Measurements from ENCODE around the gene ITGB3. TPM values are rescaled to one million over a fixed set of nuclear protein-coding genes. Genes with fewer than 3 reads are reported as not detected.
A peak's percentile ranks its signal among the peaks of the same experiment; 100 is the strongest.

ITGB3 gene
- total and polyA plus RNA-seq, 9 of the 15 experiments (the other 6 are each of a cell fraction or from before 2014, with no cell fraction given), result 0.08 to 2.6 (median 0.62) TPM; not detected in 1

- TF ChIP-seq MAFG (tag; conservative IDR thresholded peaks at IDR 0.05) (peak; percentile 76), CBX2 (IDR thresholded peaks at IDR 0.05; ENCODE audit: insufficient read depth, low read length, poor library complexity, severe bottlenecking) (no peak), AFF4 (CRISPR knock-in tag; IDR thresholded peaks at IDR 0.05) (no peak), ZFPM2 (CRISPR knock-in tag; IDR thresholded peaks at IDR 0.05) (no peak), BCLAF1 (IDR thresholded peaks at IDR 0.05; ENCODE audit: borderline replicate concordance in 1 of 2, control insufficient read depth in 1 of 2, low read depth in 2 of 2, low read length in 1 of 2) (no peak), TCF15 (CRISPR knock-in tag; IDR thresholded peaks at IDR 0.05) (no peak), ZNF717 (CRISPR knock-in tag; IDR thresholded peaks at IDR 0.05) (no peak), DMBX1 (CRISPR knock-in tag; IDR thresholded peaks at IDR 0.05; ENCODE audit: borderline replicate concordance) (no peak), MAFF (IDR thresholded peaks at IDR 0.05; ENCODE audit: low read length) (peak; percentile 80), CAMTA2 (CRISPR knock-in tag; conservative IDR thresholded peaks at IDR 0.05) (no peak), C11orf30 (IDR thresholded peaks at IDR 0.05; ENCODE audit: low read depth) (peak; percentile 84), SIN3A (IDR thresholded peaks at IDR 0.05; ENCODE audit: borderline replicate concordance in 2 of 2, control insufficient read depth in 1 of 2, low read depth in 2 of 2, low read length in 2 of 2) (no peak), KDM2B (CRISPR knock-in tag; IDR thresholded peaks at IDR 0.05) (no peak), EWSR1 (IDR thresholded peaks at IDR 0.05; ENCODE audit: borderline replicate concordance, low read depth, partially characterized antibody) (no peak), BRF1 (IDR thresholded peaks at IDR 0.05; ENCODE audit: borderline replicate concordance, extremely low read depth, insufficient read length) (no peak), ZNF395 (CRISPR knock-in tag; IDR thresholded peaks at IDR 0.05) (no peak), HMG20B (CRISPR knock-in tag; IDR thresholded peaks at IDR 0.05) (no peak)
Measured at GRCh38 chr17:47212458-47212857, 41.2 kb upstream of the ITGB3 start (continued).
